MM.1S (cell line): ENCODE results near the gene MBOAT1.

ENCODE experiments used
- DNase-seq: peaks from one replicate; pipeline ENCODE4 v3.0.0-alpha.2; 2015
- H2AFZ ChIP-seq: fragments of 300-600 bp; sonication (generic); 2 replicates; pipeline ENCODE4 v1.6.0; 2016; ENCODE audit warnings: antibody characterized with exemption, low read length
- H3F3A ChIP-seq: fragments of 300-600 bp; sonication (generic); 2 replicates; pipeline ENCODE4 v1.6.1; 2016; ENCODE audit warnings: mild to moderate bottlenecking, antibody characterized with exemption, low read length, moderate library complexity, mixed read lengths; ENCODE audit not compliant: insufficient read depth
- H3K27ac ChIP-seq: fragments of 300-600 bp; sonication (generic); 2 replicates; pipeline ENCODE4 v1.5.1; 2016; ENCODE audit warnings: mild to moderate bottlenecking, low read length
- H3K27me3 ChIP-seq: fragments of 300-600 bp; sonication (generic); replicated peaks from 2 replicates; pipeline ENCODE4 v1.6.0; 2016; ENCODE audit warnings: low read length; ENCODE audit not compliant: insufficient read depth
- H3K36me3 ChIP-seq: fragments of 300-600 bp; sonication (generic); replicated peaks from 2 replicates; pipeline ENCODE4 v1.6.1; 2016; ENCODE audit warnings: mild to moderate bottlenecking, low read length, mixed read lengths; ENCODE audit not compliant: insufficient read depth
- H3K4me1 ChIP-seq: fragments of 300-600 bp; sonication (generic); 2 replicates; pipeline ENCODE4 v1.6.1; 2016; ENCODE audit warnings: low read length, mixed read lengths
- H3K4me2 ChIP-seq: fragments of 300-600 bp; sonication (generic); 2 replicates; pipeline ENCODE4 v1.6.0; 2016; ENCODE audit warnings: low read depth, low read length
- H3K4me3 ChIP-seq: fragments of 300-600 bp; sonication (generic); 2 replicates; pipeline ENCODE4 v1.5.1; 2016; ENCODE audit warnings: low read length, mixed read lengths
- H3K79me2 ChIP-seq: fragments of 300-600 bp; sonication (generic); 2 replicates; pipeline ENCODE4 v1.6.1; 2016; ENCODE audit warnings: mixed run types, low read length, mixed read lengths
- H3K9ac ChIP-seq: fragments of 300-600 bp; sonication (generic); 2 replicates; pipeline ENCODE4 v1.6.1; 2016; ENCODE audit warnings: low read length, mixed read lengths
- H3K9me2 ChIP-seq: fragments of 300-600 bp; sonication (generic); replicated peaks from 2 replicates; pipeline ENCODE4 v1.6.1; 2016; ENCODE audit warnings: mild to moderate bottlenecking, low read length, mixed read lengths; ENCODE audit not compliant: insufficient read depth
- H3K9me3 ChIP-seq: fragments of 300-600 bp; sonication (generic); replicated peaks from 2 replicates; pipeline ENCODE4 v1.6.1; 2016; ENCODE audit warnings: mild to moderate bottlenecking, low read length, mixed read lengths; ENCODE audit not compliant: insufficient read depth
- H4K20me1 ChIP-seq: fragments of 300-600 bp; sonication (generic); 2 replicates; pipeline ENCODE4 v1.6.1; 2016; ENCODE audit warnings: mild to moderate bottlenecking, low read length, moderate library complexity, mixed read lengths; ENCODE audit not compliant: insufficient read depth
- CTCF ChIP-seq: fragments of 300-600 bp; sonication (generic); IDR thresholded peaks from 2 replicates; pipeline ENCODE4 v1.5.1; 2016; ENCODE audit warnings: antibody characterized with exemption, low read length, mixed read lengths
- EZH2 ChIP-seq: fragments of 300-600 bp; sonication (generic); optimal IDR thresholded peaks from 2 replicates; pipeline ENCODE3; 2017; ENCODE audit warnings: low read depth, mild to moderate bottlenecking, antibody characterized with exemption, low read length, mixed read lengths
- EZH2phosphoT487 ChIP-seq: fragments of 300-600 bp; sonication (generic); IDR thresholded peaks from 2 replicates; pipeline ENCODE4 v1.6.1; 2018; ENCODE audit warnings: antibody characterized with exemption, low read length

The MBOAT1 gene

GRCh38 chr6:20227350-20227749 is 15.1 kb upstream of the MBOAT1 start:
- no peaks in the 10 kb centered on the region for H3F3A ChIP-seq
- H3K27me3 ChIP-seq = no peaks in the 10 kb centered on the region
- H3K9ac ChIP-seq = no peak overlapping the region
- no peak overlapping the region for H2AFZ ChIP-seq
- no peak overlapping the region for H3K4me2 ChIP-seq
- H4K20me1 ChIP-seq = no peaks in the 10 kb centered on the region
- TF ChIP-seq EZH2 = no peak
- TF ChIP-seq CTCF = no peak
- no peak for TF ChIP-seq EZH2phosphoT487
- no peak overlapping the region for H3K4me3 ChIP-seq
- no peak for DNase-seq
- no peaks in the 10 kb centered on the region for H3K36me3 ChIP-seq
- no peak overlapping the region for H3K27ac ChIP-seq
- no peaks in the 10 kb centered on the region for H3K9me2 ChIP-seq
- no peaks in the 10 kb centered on the region for H3K4me1 ChIP-seq
- H3K79me2 ChIP-seq = no peaks in the 10 kb centered on the region
- no peaks in the 10 kb centered on the region for H3K9me3 ChIP-seq

GRCh38 chr6:20223141-20223540 is 10.9 kb upstream of the MBOAT1 start:
- Histone ChIP-seq H3K36me3 (no peaks in the 10 kb centered on the region), H2AFZ (no peak overlapping the region), H3K79me2 (no peaks in the 10 kb centered on the region), H3K4me2 (no peak overlapping the region), H3K9me2 (no peaks in the 10 kb centered on the region), H3K27ac (no peak overlapping the region), H3K4me3 (no peak overlapping the region), H3K9ac (no peak overlapping the region), H3K9me3 (no peaks in the 10 kb centered on the region), H3K4me1 (no peaks in the 10 kb centered on the region), H3K27me3 (no peaks in the 10 kb centered on the region), H4K20me1 (no peaks in the 10 kb centered on the region), H3F3A (no peaks in the 10 kb centered on the region)
- no peak for DNase-seq
- TF ChIP-seq EZH2phosphoT487 (no peak), EZH2 (no peak), CTCF (no peak)

- H3F3A ChIP-seq = no peaks in the 10 kb centered on the region
Observed at GRCh38 chr6:20221421-20221820, 9.2 kb upstream of the MBOAT1 start.

More at GRCh38 chr6:20221421-20221820, 9.2 kb upstream of the MBOAT1 start:
- no peak for TF ChIP-seq EZH2
- no peak for TF ChIP-seq CTCF
- no peak for TF ChIP-seq EZH2phosphoT487
- no peak overlapping the region for H3K4me2 ChIP-seq
- no peaks in the 10 kb centered on the region for H3K9me3 ChIP-seq
- H3K36me3 ChIP-seq = no peaks in the 10 kb centered on the region
- H3K27me3 ChIP-seq = no peaks in the 10 kb centered on the region
- H3K4me3 ChIP-seq = no peak overlapping the region
- H3K9me2 ChIP-seq = no peaks in the 10 kb centered on the region
- DNase-seq = no peak
- H3K4me1 ChIP-seq = no peaks in the 10 kb centered on the region
- H3K79me2 ChIP-seq = no peaks in the 10 kb centered on the region
- no peak overlapping the region for H3K27ac ChIP-seq
- no peak overlapping the region for H2AFZ ChIP-seq
- H3K9ac ChIP-seq = no peak overlapping the region
- H4K20me1 ChIP-seq = no peaks in the 10 kb centered on the region
